K562 (cell line): ENCODE measurements around the gene CLC.
"Not testable (repeated sequence)": the region's sequence is repeated elsewhere in the genome, so short reads cannot be mapped to it uniquely, and the experiment has no call there.

Experiments
- POLR2A ChIP-seq: fragments of 450-650 bp; conservative IDR thresholded peaks from 2 replicates; pipeline ENCODE4 v1.6.1; 2016
- SAP30 ChIP-seq: fragments of 200-600 bp; sonication (generic); IDR thresholded peaks from 2 replicates; pipeline ENCODE4 v1.6.1; 2012; ENCODE audit warnings: borderline replicate concordance, low read depth, mild to moderate bottlenecking, moderate library complexity, low read length, control low read depth, inconsistent platforms; ENCODE audit not compliant: insufficient read depth, poor library complexity, severe bottlenecking

GRCh38 chr19:39688637-39689036 is 49.2 kb downstream of the CLC start:
- TF ChIP-seq SAP30, POLR2A: not testable (repeated sequence)
